ENCODE measurements around the gene CLRN1.

DNA sequence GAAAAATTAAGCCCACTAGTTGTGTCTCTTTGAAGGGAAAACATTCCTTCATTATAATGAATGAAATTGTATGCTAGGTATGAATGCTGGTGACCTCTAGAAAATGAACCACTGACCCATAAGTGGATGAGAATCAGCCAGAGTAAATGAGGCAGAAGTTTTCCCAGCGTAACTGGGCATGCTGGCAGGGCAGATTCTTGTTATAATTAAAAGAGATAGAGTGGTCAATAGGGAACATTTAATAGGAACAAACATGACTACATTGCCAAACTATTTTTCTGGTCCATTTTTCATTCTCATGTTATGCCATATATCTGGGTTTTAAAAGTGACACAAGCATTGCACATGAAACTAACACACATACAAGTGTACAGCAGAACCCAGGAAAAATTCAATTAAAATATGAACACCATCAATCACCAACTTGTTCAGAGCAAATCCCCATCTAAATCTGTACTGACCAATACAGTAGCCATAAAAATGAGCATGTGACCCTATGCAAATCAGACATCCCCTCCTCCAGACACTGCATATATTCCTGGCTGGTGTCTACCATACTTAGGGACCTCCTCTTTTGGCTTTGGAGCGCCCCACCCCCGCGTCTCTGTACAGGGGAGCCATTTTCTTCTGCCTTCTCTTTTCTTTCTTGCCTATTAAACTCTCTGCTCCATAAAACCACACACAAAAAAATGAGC, 4.0 kb downstream of the CLRN1 start:
- TF ChIP-seq, protein P1, sequence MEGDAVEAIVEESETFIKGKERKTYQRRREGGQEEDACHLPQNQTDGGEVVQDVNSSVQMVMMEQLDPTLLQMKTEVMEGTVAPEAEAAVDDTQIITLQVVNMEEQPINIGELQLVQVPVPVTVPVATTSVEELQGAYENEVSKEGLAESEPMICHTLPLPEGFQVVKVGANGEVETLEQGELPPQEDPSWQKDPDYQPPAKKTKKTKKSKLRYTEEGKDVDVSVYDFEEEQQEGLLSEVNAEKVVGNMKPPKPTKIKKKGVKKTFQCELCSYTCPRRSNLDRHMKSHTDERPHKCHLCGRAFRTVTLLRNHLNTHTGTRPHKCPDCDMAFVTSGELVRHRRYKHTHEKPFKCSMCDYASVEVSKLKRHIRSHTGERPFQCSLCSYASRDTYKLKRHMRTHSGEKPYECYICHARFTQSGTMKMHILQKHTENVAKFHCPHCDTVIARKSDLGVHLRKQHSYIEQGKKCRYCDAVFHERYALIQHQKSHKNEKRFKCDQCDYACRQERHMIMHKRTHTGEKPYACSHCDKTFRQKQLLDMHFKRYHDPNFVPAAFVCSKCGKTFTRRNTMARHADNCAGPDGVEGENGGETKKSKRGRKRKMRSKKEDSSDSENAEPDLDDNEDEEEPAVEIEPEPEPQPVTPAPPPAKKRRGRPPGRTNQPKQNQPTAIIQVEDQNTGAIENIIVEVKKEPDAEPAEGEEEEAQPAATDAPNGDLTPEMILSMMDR (IDR thresholded peaks at IDR 0.05) = no peak
- TF ChIP-seq POLR2A (IDR thresholded peaks at IDR 0.05) = no peak

Measured in thyroid gland (tissue), 4 donors.